Measurements from ENCODE around the gene SH3YL1.

- no peak for TF ChIP-seq CTCF (conservative IDR thresholded peaks at IDR 0.05)
- TF ChIP-seq ZFX (IDR thresholded peaks at IDR 0.05): no peak
These were observed 16.8 kb upstream of the SH3YL1 start for GRCh38 chr2:280650-281110.

All from C4-2B (cell line).